Tibial nerve (tissue), 4 donors: ENCODE data around the gene MYH7B.

Source experiments
- CTCF ChIP-seq, 5 experiments: fragments of 200-600 bp in 3 of 5; fragments of 450-650 bp in 2 of 5; sonication (generic) in 3 of 5; IDR thresholded peaks; one replicate each; pipeline ENCODE4 v1.5.1; 2016 to 2019; ENCODE audit warnings: antibody characterized with exemption in 5 of 5, mild to moderate bottlenecking in 3 of 5, moderate library complexity in 2 of 5
- EP300 ChIP-seq, 2 donors: sonication (generic); formaldehyde crosslinking; IDR thresholded peaks; one replicate each; pipeline ENCODE4 v1.6.1; 2017; ENCODE audit warnings: antibody characterized with exemption in 2 of 2, mild to moderate bottlenecking in 1 of 2
- POLR2A ChIP-seq, 2 donors: fragments of 450-650 bp; IDR thresholded peaks; one replicate each; pipeline ENCODE4 v1.6.1; 2017; ENCODE audit warnings: antibody characterized with exemption in 2 of 2, mild to moderate bottlenecking in 2 of 2, moderate library complexity in 2 of 2

GRCh38 chr20:34956751-34957472, 1.2 kb downstream of the MYH7B start:
- TF ChIP-seq CTCF (IDR thresholded peaks at IDR 0.05) = no peak
- no peak for TF ChIP-seq EP300 (IDR thresholded peaks at IDR 0.05)
- TF ChIP-seq POLR2A (IDR thresholded peaks at IDR 0.05) = no peak
